ENCODE data around the gene ZMAT3. TPM values are rescaled to one million over a fixed set of nuclear protein-coding genes. Genes with fewer than 3 reads are reported as not detected.
A peak's percentile ranks its signal among the peaks of the same experiment; 100 is the strongest.
"Not testable (repeated sequence)": the region's sequence is repeated elsewhere in the genome, so short reads cannot be mapped to it uniquely, and the experiment has no call there.

Gene ZMAT3
- polyA plus RNA-seq, 1 of the 3 experiments (the other 2 are of a cell fraction), result 11.9 TPM

GRCh38 chr3:179071323-179072099, at the start of gene ZMAT3 (continued):
- TF ChIP-seq USF2 (IDR thresholded peaks at IDR 0.05; ENCODE audit: borderline replicate concordance, low read depth, low read length) (no peak), GABPA (IDR thresholded peaks at IDR 0.05; ENCODE audit: low read depth) (peak; percentile 67)

- WGBS (ENCODE audit: low lambda C conversion rate), result 41% methylated on average over 2 of the region's 2 CpGs
- ChIA-PET POLR2A (no interaction called here), CTCF (interaction anchor here (0.9 to 1.1 kb wide), 2 partner anchors 12 to 207 kb away, joined by 3 read pairs; no protein-coding TSS in a partner anchor)
- H3K27me3 ChIP-seq (ENCODE audit: insufficient read depth), result no peaks in the 10 kb centered on the region
- no peaks in the 10 kb centered on the region for H4K20me1 ChIP-seq (ENCODE audit: insufficient read depth)
- no peak for TF ChIP-seq MEF2A (IDR thresholded peaks at IDR 0.05; ENCODE audit: borderline replicate concordance, low read depth)
- H3K4me1 ChIP-seq (ENCODE audit: control insufficient read depth in 1 of 2, insufficient read depth in 2 of 2, low read depth in 1 of 2, low read length in 1 of 2), result peaks cover 0 to 7% of the 10 kb centered on the region in 2 experiments; a peak in 1 of 4 replicates
- no peak overlapping the region for H3K27ac ChIP-seq (ENCODE audit: low read depth in 2 of 2, low read length in 1 of 2)
- no peaks in the 10 kb centered on the region for H3K9me2 ChIP-seq
- H3F3A ChIP-seq (replicated peaks; ENCODE audit: insufficient read depth), result peaks cover 9% of the 10 kb centered on the region
- H2AFZ ChIP-seq (ENCODE audit: low read depth), result no peak overlapping the region
- H3K79me2 ChIP-seq (ENCODE audit: insufficient read depth), result no peaks in the 10 kb centered on the region
- no peak for DNase-seq
- H3K9ac ChIP-seq, result no peak overlapping the region
- H3K36me3 ChIP-seq (replicated peaks in 1 of 2; ENCODE audit: control insufficient read depth in 1 of 2, insufficient read depth in 2 of 2, low read length in 1 of 2), result no peaks in the 10 kb centered on the region
- H3K4me2 ChIP-seq, result no peak overlapping the region
- no peaks in the 10 kb centered on the region for H3K9me3 ChIP-seq
- H3K4me3 ChIP-seq (ENCODE audit: low read depth in 2 of 2, low read length in 1 of 2), result no peak overlapping the region
Observed at GRCh38 chr3:179116816-179117215, 45.2 kb upstream of the ZMAT3 start.

GRCh38 chr3:179115444-179115843, 43.8 kb upstream of the ZMAT3 start:
- H3K9me2 ChIP-seq; POLR2A ChIA-PET; H3F3A ChIP-seq (replicated peaks; ENCODE audit: insufficient read depth); H3K4me1 ChIP-seq (ENCODE audit: control insufficient read depth in 1 of 2, insufficient read depth in 2 of 2, low read depth in 1 of 2, low read length in 1 of 2); CTCF ChIA-PET; DNase-seq; H3K79me2 ChIP-seq (ENCODE audit: insufficient read depth); H4K20me1 ChIP-seq (ENCODE audit: insufficient read depth); H3K36me3 ChIP-seq (replicated peaks in 1 of 2; ENCODE audit: control insufficient read depth in 1 of 2, insufficient read depth in 2 of 2, low read length in 1 of 2); H3K9ac ChIP-seq; H3K4me3 ChIP-seq (ENCODE audit: low read depth in 2 of 2, low read length in 1 of 2); H3K9me3 ChIP-seq; H3K27me3 ChIP-seq (ENCODE audit: insufficient read depth): not testable (repeated sequence)
- WGBS (ENCODE audit: low lambda C conversion rate), result 57% methylated on average over 1 of the region's 1 CpG
- TF ChIP-seq PBX3 (IDR thresholded peaks at IDR 0.05), result peak; percentile 35; the same call in 1 of the 2 replicates
- TF ChIP-seq JUND (IDR thresholded peaks at IDR 0.05), result 0 out of 2 replicates have a peak, but pooled peaks have one; percentile 11
- H3K4me2 ChIP-seq, result peak overlapping the region; percentile 21
- H3K27ac ChIP-seq (ENCODE audit: low read depth in 2 of 2, low read length in 1 of 2), result peak overlapping the region in 1 of 2 experiments; percentile 26; a peak in 1 of 4 replicates
- H2AFZ ChIP-seq (ENCODE audit: low read depth), result peak overlapping the region; percentile 57; the same call in 1 of the 2 replicates

GRCh38 chr3:179113903-179114302, 42.3 kb upstream of the ZMAT3 start:
- POLR2A ChIA-PET, result no interaction called here
- 39% methylated on average over 2 of the region's 2 CpGs for WGBS (ENCODE audit: low lambda C conversion rate)

More at GRCh38 chr3:179113903-179114302, 42.3 kb upstream of the ZMAT3 start:
- Histone ChIP-seq H3K27me3 (ENCODE audit: insufficient read depth) (no peaks in the 10 kb centered on the region), H3K9ac (no peak overlapping the region), H3K4me2 (no peak overlapping the region), H3F3A (replicated peaks; ENCODE audit: insufficient read depth) (peaks cover 9% of the 10 kb centered on the region), H3K36me3 (replicated peaks in 1 of 2; ENCODE audit: control insufficient read depth in 1 of 2, insufficient read depth in 2 of 2, low read length in 1 of 2) (no peaks in the 10 kb centered on the region), H2AFZ (ENCODE audit: low read depth) (no peak overlapping the region), H3K4me3 (ENCODE audit: low read depth in 2 of 2, low read length in 1 of 2) (no peak overlapping the region), H3K27ac (ENCODE audit: low read depth in 2 of 2, low read length in 1 of 2) (no peak overlapping the region), H3K79me2 (ENCODE audit: insufficient read depth) (no peaks in the 10 kb centered on the region), H4K20me1 (ENCODE audit: insufficient read depth) (no peaks in the 10 kb centered on the region), H3K9me3 (peaks cover under 1% of the 10 kb centered on the region; the same call in 1 of the 2 replicates), H3K4me1 (ENCODE audit: control insufficient read depth in 1 of 2, insufficient read depth in 2 of 2, low read depth in 1 of 2, low read length in 1 of 2) (peaks cover 0 to 7% of the 10 kb centered on the region in 2 experiments; a peak in 1 of 4 replicates), H3K9me2 (no peaks in the 10 kb centered on the region)
- CTCF ChIA-PET, result no interaction called here
- DNase-seq, result no peak
- TF ChIP-seq TCF12 (IDR thresholded peaks at IDR 0.05), result peak; percentile 10; the same call in 1 of the 2 replicates
- no peak for TF ChIP-seq CTCF (IDR thresholded peaks at IDR 0.05)
- TF ChIP-seq TEAD4 (IDR thresholded peaks at IDR 0.05; ENCODE audit: borderline replicate concordance, insufficient read depth), result no peak
- TF ChIP-seq JUND (IDR thresholded peaks at IDR 0.05), result no peak
- TF ChIP-seq FOXJ3 (CRISPR knock-in tag; IDR thresholded peaks at IDR 0.05), result no peak

Data from SK-N-SH (cell line).